GM23338 (cell line): ENCODE measurements around the gene KCNMA1. TPM values are rescaled to one million over a fixed set of nuclear protein-coding genes. Genes with fewer than 3 reads are reported as not detected.

Experiments
- ATAC-seq: fragments of 200-7000 bp; cut with Tn5 transposase; 3 replicates; pipeline ENCODE4 v1.9.1; 2020
- DNase-seq: peaks from one replicate; pipeline ENCODE4 v3.0.0-alpha.2; 2015; ENCODE audit warnings: low spot score
- H2AFZ ChIP-seq: fragments of 200-600 bp; sonication (generic); 2 replicates; pipeline ENCODE4 v1.8.0; 2016; ENCODE audit warnings: antibody characterized with exemption, mild to moderate bottlenecking, moderate library complexity
- H3F3A ChIP-seq: fragments of 200-600 bp; sonication (generic); replicated peaks from 2 replicates; pipeline ENCODE4 v1.8.0; 2017; ENCODE audit warnings: antibody characterized with exemption, mixed run types, low read depth
- H3K27ac ChIP-seq: fragments of 200-600 bp; sonication (generic); 2 replicates; pipeline ENCODE4 v1.6.1; 2016; ENCODE audit warnings: low read depth
- H3K27me3 ChIP-seq: fragments of 200-600 bp; sonication (generic); 2 replicates; pipeline ENCODE4 v1.8.0; 2016; ENCODE audit warnings: mild to moderate bottlenecking, mixed run types, moderate library complexity; ENCODE audit not compliant: insufficient read depth
- H3K36me3 ChIP-seq: fragments of 200-600 bp; sonication (generic); 2 replicates; pipeline ENCODE4 v1.8.0; 2016; ENCODE audit warnings: mild to moderate bottlenecking; ENCODE audit not compliant: insufficient read depth
- H3K4me1 ChIP-seq: fragments of 200-600 bp; sonication (generic); 2 replicates; pipeline ENCODE4 v1.8.0; 2016; ENCODE audit warnings: mild to moderate bottlenecking, moderate library complexity; ENCODE audit not compliant: insufficient read depth
- H3K4me2 ChIP-seq: fragments of 200-600 bp; sonication (generic); 2 replicates; pipeline ENCODE4 v1.7.1; 2017; ENCODE audit warnings: mixed run types
- H3K4me3 ChIP-seq: fragments of 200-600 bp; sonication (generic); 2 replicates; pipeline ENCODE4 v1.6.1; 2016; ENCODE audit warnings: mixed run types
- H3K79me2 ChIP-seq: fragments of 200-600 bp; sonication (generic); replicated peaks from 2 replicates; pipeline ENCODE4 v1.8.0; 2017; ENCODE audit warnings: mild to moderate bottlenecking; ENCODE audit not compliant: insufficient read depth
- H3K9me2 ChIP-seq: fragments of 200-600 bp; sonication (generic); 2 replicates; pipeline ENCODE4 v1.8.0; 2017; ENCODE audit not compliant: insufficient read depth
- H4K20me1 ChIP-seq: fragments of 200-600 bp; sonication (generic); replicated peaks from 2 replicates; pipeline ENCODE4 v1.8.0; 2017; ENCODE audit warnings: mild to moderate bottlenecking; ENCODE audit not compliant: insufficient read depth
- H3K27ac Mint-ChIP-seq: 2 replicates; pipeline ENCODE4 v1.8.0; 2020; ENCODE audit warnings: inconsistent platforms, mild to moderate bottlenecking, moderate library complexity, mixed read lengths
- H3K27me3 Mint-ChIP-seq: 3 replicates; pipeline ENCODE4 v1.8.0; 2022; ENCODE audit warnings: low read depth, mild to moderate bottlenecking, moderate library complexity, mixed read lengths, inconsistent platforms; ENCODE audit not compliant: insufficient read depth, poor library complexity
- H3K36me3 Mint-ChIP-seq: 3 replicates; pipeline ENCODE4 v1.8.0; 2021; ENCODE audit warnings: low read depth, mild to moderate bottlenecking, inconsistent platforms, moderate library complexity, mixed read lengths
- H3K4me1 Mint-ChIP-seq: 3 replicates; pipeline ENCODE4 v1.8.0; 2020; ENCODE audit warnings: mild to moderate bottlenecking, inconsistent platforms, mixed read lengths
- H3K4me3 Mint-ChIP-seq: 3 replicates; pipeline ENCODE4 v1.8.0; 2021; ENCODE audit warnings: moderate library complexity, mild to moderate bottlenecking, inconsistent platforms, mixed read lengths
- H3K9me3 Mint-ChIP-seq: 3 replicates; pipeline ENCODE4 v1.8.0; 2020; ENCODE audit warnings: moderate library complexity, mild to moderate bottlenecking, inconsistent platforms, mixed read lengths
- EZH2phosphoT487 ChIP-seq: fragments of 200-600 bp; sonication (generic); IDR thresholded peaks from one replicate; pipeline ENCODE4 v1.8.1; 2018; ENCODE audit warnings: antibody characterized with exemption; ENCODE audit not compliant: unreplicated experiment
- JUNB ChIP-seq: IDR thresholded peaks from one replicate; pipeline ENCODE4 v1.6.1; 2016; ENCODE audit warnings: antibody characterized with exemption; ENCODE audit not compliant: unreplicated experiment
- polyA plus RNA-seq: library from polyadenylated mRNA; unstranded; fragments of >200 nt; fragmentation: Nextera tagmentation; extraction: Ambion mirVana; gene quantifications from 2 replicates; pipeline ENCODE4 v1.2.1, GENCODE V29; 2016
- total RNA-seq: library from RNA; depleted of rRNA; stranded (reverse); fragments of >200 nt; shearing (Covaris generic); gene quantifications from 2 replicates; pipeline ENCODE4 v1.2.3, GENCODE V29; 2014
- TF ChIP-seq, protein P1 (sequence below): IDR thresholded peaks from one replicate; pipeline ENCODE4 v1.6.1; 2018; ENCODE audit warnings: antibody characterized with exemption; ENCODE audit not compliant: unreplicated experiment
- TF ChIP-seq, protein P2 (sequence below): IDR thresholded peaks from 2 replicates; pipeline ENCODE4 v1.6.1; 2016; ENCODE audit warnings: antibody characterized with exemption
- TF ChIP-seq, protein P3 (sequence below), 2 experiments: fragments of 200-600 bp in 1 of 2; sonication (generic) in 1 of 2; conservative IDR thresholded peaks; 2 replicates each; pipeline versions ENCODE4 v1.5.1 to v1.6.1; 2016 to 2017; ENCODE audit warnings: antibody characterized with exemption in 2 of 2, low read depth in 2 of 2, mild to moderate bottlenecking in 2 of 2, moderate library complexity in 1 of 2

Gene KCNMA1
- total and polyA plus RNA-seq, 2 experiments from 2014 or later: 8.2 to 9.0 TPM

DNA sequence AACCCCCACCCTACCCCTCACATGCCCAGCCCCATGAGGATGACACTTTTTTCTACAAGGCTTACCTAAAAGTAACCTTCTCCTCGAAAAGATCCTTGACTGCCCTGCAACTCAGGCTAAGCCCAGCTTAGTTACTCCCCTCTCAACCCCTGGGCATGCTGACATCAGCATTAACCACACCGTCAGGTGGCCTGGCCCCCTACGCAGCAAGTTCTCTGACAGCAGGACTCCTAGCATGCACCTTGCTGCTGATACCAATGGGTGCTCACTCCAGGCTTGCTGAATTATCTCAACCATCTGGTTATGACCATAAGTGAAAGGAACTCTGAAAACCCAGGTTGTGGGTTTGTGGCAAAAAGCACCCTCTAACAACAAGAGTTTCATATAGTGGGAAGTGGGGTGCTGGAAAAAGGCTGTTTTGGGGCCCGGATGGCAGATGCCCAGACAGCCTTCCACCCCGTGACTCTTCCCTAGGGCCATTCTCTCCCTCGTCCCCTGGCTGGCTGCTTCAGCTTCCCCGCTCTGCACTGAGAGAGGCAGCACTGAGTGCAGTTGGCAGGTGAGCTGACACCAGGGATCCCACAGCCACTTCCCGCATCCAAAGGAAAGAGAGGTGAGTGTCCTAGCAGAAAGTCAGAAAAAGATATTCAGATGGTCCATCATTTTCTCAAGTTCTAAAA is 518.9 kb downstream of the KCNMA1 start:
- H3K27ac ChIP-seq: no peak overlapping the region

DNA sequence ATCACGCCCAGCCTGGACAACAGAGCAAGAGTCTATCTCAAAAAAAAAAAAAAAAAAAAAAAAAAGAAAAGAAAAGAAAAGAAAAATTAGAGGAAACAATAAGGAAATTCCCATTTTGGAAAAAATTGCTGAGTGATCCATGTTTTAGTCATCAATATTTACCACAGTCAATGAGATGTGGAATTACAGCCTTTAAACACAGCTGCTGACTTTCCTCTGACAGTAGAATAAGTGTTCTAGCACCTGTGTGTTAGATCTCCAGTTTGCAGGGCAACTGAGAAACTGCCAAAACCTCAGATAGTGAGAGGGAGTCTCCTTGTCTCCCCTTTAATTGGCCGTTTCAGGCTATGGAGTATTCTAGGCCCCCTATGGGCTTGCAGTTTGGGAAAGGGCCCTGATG is 520.1 kb downstream of the KCNMA1 start:
- H3K4me3 Mint-ChIP-seq: no peak overlapping the region
- H3K27ac ChIP-seq: no peak overlapping the region
- H3K27ac Mint-ChIP-seq: no peak overlapping the region
- no peak overlapping the region for H3K4me3 ChIP-seq
- H4K20me1 ChIP-seq: no peaks in the 10 kb centered on the region
- no peaks in the 10 kb centered on the region for H3K36me3 ChIP-seq
- H3K79me2 ChIP-seq: no peaks in the 10 kb centered on the region
- H3K4me2 ChIP-seq: no peak overlapping the region
- no peaks in the 10 kb centered on the region for H3K9me2 ChIP-seq
- H3K36me3 Mint-ChIP-seq: no peaks in the 10 kb centered on the region
- H3K27me3 Mint-ChIP-seq: peaks cover 7% of the 10 kb centered on the region
- no peaks in the 10 kb centered on the region for H3F3A ChIP-seq
- no peak for ATAC-seq
- H3K4me1 Mint-ChIP-seq: peaks cover 32% of the 10 kb centered on the region
- H3K4me1 ChIP-seq: peaks cover 25% of the 10 kb centered on the region
- no peaks in the 10 kb centered on the region for H3K9me3 Mint-ChIP-seq
- no peak overlapping the region for H2AFZ ChIP-seq
- H3K27me3 ChIP-seq: peaks cover 4% of the 10 kb centered on the region; the same call in 1 of the 2 replicates
- DNase-seq: no peak
- TF ChIP-seq, protein P1, sequence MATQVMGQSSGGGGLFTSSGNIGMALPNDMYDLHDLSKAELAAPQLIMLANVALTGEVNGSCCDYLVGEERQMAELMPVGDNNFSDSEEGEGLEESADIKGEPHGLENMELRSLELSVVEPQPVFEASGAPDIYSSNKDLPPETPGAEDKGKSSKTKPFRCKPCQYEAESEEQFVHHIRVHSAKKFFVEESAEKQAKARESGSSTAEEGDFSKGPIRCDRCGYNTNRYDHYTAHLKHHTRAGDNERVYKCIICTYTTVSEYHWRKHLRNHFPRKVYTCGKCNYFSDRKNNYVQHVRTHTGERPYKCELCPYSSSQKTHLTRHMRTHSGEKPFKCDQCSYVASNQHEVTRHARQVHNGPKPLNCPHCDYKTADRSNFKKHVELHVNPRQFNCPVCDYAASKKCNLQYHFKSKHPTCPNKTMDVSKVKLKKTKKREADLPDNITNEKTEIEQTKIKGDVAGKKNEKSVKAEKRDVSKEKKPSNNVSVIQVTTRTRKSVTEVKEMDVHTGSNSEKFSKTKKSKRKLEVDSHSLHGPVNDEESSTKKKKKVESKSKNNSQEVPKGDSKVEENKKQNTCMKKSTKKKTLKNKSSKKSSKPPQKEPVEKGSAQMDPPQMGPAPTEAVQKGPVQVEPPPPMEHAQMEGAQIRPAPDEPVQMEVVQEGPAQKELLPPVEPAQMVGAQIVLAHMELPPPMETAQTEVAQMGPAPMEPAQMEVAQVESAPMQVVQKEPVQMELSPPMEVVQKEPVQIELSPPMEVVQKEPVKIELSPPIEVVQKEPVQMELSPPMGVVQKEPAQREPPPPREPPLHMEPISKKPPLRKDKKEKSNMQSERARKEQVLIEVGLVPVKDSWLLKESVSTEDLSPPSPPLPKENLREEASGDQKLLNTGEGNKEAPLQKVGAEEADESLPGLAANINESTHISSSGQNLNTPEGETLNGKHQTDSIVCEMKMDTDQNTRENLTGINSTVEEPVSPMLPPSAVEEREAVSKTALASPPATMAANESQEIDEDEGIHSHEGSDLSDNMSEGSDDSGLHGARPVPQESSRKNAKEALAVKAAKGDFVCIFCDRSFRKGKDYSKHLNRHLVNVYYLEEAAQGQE: no peak
- TF ChIP-seq, protein P2, sequence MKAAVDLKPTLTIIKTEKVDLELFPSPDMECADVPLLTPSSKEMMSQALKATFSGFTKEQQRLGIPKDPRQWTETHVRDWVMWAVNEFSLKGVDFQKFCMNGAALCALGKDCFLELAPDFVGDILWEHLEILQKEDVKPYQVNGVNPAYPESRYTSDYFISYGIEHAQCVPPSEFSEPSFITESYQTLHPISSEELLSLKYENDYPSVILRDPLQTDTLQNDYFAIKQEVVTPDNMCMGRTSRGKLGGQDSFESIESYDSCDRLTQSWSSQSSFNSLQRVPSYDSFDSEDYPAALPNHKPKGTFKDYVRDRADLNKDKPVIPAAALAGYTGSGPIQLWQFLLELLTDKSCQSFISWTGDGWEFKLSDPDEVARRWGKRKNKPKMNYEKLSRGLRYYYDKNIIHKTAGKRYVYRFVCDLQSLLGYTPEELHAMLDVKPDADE: no peak
- no peak for TF ChIP-seq JUNB
- TF ChIP-seq EZH2phosphoT487: no peak

More for the DNA sequence above, 518.9 kb downstream of the KCNMA1 start:
- H3K27me3 ChIP-seq: peaks cover 4% of the 10 kb centered on the region; the same call in 1 of the 2 replicates
- peaks cover 32% of the 10 kb centered on the region for H3K4me1 Mint-ChIP-seq
- H3K4me2 ChIP-seq: no peak overlapping the region
- peaks cover 7% of the 10 kb centered on the region for H3K27me3 Mint-ChIP-seq
- H3K36me3 ChIP-seq: no peaks in the 10 kb centered on the region
- H3K27ac Mint-ChIP-seq: no peak overlapping the region
- H4K20me1 ChIP-seq: no peaks in the 10 kb centered on the region
- no peaks in the 10 kb centered on the region for H3F3A ChIP-seq
- H3K4me3 ChIP-seq: no peak overlapping the region
- H3K36me3 Mint-ChIP-seq: no peaks in the 10 kb centered on the region
- H3K79me2 ChIP-seq: no peaks in the 10 kb centered on the region
- no peaks in the 10 kb centered on the region for H3K9me3 Mint-ChIP-seq
- H2AFZ ChIP-seq: no peak overlapping the region
- peaks cover 22% of the 10 kb centered on the region for H3K4me1 ChIP-seq
- ATAC-seq (peak; percentile 57), DNase-seq (no peak)
- TF ChIP-seq, protein P3, sequence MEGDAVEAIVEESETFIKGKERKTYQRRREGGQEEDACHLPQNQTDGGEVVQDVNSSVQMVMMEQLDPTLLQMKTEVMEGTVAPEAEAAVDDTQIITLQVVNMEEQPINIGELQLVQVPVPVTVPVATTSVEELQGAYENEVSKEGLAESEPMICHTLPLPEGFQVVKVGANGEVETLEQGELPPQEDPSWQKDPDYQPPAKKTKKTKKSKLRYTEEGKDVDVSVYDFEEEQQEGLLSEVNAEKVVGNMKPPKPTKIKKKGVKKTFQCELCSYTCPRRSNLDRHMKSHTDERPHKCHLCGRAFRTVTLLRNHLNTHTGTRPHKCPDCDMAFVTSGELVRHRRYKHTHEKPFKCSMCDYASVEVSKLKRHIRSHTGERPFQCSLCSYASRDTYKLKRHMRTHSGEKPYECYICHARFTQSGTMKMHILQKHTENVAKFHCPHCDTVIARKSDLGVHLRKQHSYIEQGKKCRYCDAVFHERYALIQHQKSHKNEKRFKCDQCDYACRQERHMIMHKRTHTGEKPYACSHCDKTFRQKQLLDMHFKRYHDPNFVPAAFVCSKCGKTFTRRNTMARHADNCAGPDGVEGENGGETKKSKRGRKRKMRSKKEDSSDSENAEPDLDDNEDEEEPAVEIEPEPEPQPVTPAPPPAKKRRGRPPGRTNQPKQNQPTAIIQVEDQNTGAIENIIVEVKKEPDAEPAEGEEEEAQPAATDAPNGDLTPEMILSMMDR (conservative IDR thresholded peaks at IDR 0.05; ENCODE audit: low read depth in 2 of 2): peak in 1 of 2 experiments; percentile 17; a peak in 1 of 4 replicates
- TF ChIP-seq, protein P2: no peak
- no peak overlapping the region for H3K4me3 Mint-ChIP-seq
- no peaks in the 10 kb centered on the region for H3K9me2 ChIP-seq
